Muscle of back (tissue), 13 donors: Measurements from ENCODE around the gene PLEKHA6. TPM values are rescaled to one million over a fixed set of nuclear protein-coding genes. Genes with fewer than 3 reads are reported as not detected.
A peak's percentile ranks its signal among the peaks of the same experiment; 100 is the strongest.

Source experiments
- DNase-seq, 3 donors: peaks; one replicate each; pipeline versions ENCODE4 v3.0.0 to v3.0.0-alpha.2; 2013
- long read RNA-seq, 9 donors: transcript quantifications; one replicate each; lab custom pipeline, GENCODE V29; 2026
- polyA plus RNA-seq, 10 donors: library from polyadenylated mRNA; unstranded; fragments of 120-200 nt; gene quantifications; one replicate each; pipeline ENCODE4 v1.2.1, GENCODE V29; 2013; ENCODE audit not compliant: insufficient read length in 10 of 10

Gene PLEKHA6
- polyA plus RNA-seq, result 1 to 10 TPM; 1.7 to 7.2 (median 2.8) TPM
- long read RNA-seq, donor 1, result 0 reads
- long read RNA-seq, donor 2, result 0 reads
- long read RNA-seq, donor 3, result 0 reads
- long read RNA-seq, donor 4, result 0 reads
- long read RNA-seq, donor 5, result 0 reads
- long read RNA-seq, donor 6, result 0 reads
- long read RNA-seq, donor 7, partial matches to known transcripts, result 0 of 1 reads
- long read RNA-seq, donor 7, other reads (novel, unspliced or antisense), result 0 of 1 reads
- long read RNA-seq, donor 8, result 0 reads
- long read RNA-seq, donor 9, result 0 reads

GRCh38 chr1:204359474-204360255 lies at the start of gene PLEKHA6:
TSS of gene PLEKHA6 (minus strand) at chr1:204359929. CDS start at chr1:204273727, 86,202 bp downstream.
- peak in 2 of 3 donors; percentile 31 to 61 for DNase-seq

GRCh38 chr1:204409123-204409522 lies 49.4 kb upstream of the PLEKHA6 start:
- DNase-seq, result peak in 1 of 3 donors; percentile 24

- DNase-seq, result no peak
Measured at GRCh38 chr1:204408602-204409001, 48.9 kb upstream of the PLEKHA6 start.

DNA sequence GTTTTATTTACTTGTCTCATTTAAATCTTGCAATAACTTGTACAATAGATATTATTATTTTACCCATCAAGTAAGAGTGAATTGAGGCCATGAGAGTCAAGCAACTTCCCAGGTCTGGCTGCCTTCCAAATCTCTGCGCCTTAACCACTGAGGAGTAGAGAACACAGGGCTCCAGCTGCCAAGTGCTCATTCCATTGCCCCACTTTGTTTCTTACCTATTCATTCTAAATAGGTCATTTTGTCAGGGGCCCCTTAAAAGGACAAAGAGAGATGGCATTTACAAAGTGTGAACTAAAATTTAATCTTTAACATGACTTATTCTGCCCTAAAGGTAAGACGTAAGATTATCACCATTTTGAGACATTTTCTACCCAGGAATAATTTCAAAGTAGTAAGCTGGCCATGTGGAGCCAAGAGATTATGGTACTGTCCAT lies 48.4 kb upstream of the PLEKHA6 start:
- DNase-seq, result peak; percentile 59 to 72 (median 63)

GRCh38 chr1:204407295-204407971 lies 47.7 kb upstream of the PLEKHA6 start:
- DNase-seq, result no peak

GRCh38 chr1:204406621-204407020 lies 46.9 kb upstream of the PLEKHA6 start:
- DNase-seq, result no peak

GRCh38 chr1:204405988-204406387 lies 46.3 kb upstream of the PLEKHA6 start:
- no peak for DNase-seq

DNA sequence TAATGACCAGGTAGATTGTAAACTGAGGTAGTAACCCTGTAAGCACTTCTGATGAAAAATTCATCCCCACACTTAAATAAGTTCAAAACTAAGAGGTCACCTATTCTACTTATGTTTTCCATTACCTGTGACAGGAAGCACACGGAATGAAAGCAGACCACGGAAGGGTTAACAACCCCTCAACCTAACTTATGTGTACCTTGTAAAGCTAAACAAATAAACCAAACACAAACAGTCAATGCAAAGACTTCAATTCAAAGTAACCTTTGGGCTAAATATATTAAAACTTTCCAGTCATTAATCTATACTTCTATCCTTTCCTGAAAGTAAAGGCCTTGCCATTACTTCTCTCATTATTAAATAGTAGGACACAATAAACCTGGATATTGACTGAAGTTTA lies 44.9 kb upstream of the PLEKHA6 start:
- DNase-seq, result no peak

DNA sequence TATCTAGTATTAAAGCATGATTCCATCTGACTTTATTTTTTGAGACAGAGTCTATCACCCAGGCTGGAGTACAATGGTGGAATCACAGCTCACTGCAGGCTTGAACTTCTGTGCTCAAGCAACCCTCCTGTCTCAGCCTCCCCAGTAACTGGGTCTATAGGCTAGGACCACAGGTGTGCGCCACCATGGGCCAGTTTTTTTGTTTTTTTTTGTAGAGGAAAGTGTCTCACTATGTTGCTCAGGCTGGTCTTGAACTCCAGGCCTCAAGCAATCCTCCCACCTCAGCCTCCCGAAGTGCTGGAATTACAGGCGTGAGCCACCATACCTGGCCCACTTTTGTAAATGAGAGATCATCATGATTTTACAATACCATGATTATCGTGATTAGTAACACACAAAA lies 42.7 kb upstream of the PLEKHA6 start:
- DNase-seq, result no peak

- DNase-seq, result no peak
Measured at GRCh38 chr1:204401730-204402129, 42.0 kb upstream of the PLEKHA6 start.

DNA sequence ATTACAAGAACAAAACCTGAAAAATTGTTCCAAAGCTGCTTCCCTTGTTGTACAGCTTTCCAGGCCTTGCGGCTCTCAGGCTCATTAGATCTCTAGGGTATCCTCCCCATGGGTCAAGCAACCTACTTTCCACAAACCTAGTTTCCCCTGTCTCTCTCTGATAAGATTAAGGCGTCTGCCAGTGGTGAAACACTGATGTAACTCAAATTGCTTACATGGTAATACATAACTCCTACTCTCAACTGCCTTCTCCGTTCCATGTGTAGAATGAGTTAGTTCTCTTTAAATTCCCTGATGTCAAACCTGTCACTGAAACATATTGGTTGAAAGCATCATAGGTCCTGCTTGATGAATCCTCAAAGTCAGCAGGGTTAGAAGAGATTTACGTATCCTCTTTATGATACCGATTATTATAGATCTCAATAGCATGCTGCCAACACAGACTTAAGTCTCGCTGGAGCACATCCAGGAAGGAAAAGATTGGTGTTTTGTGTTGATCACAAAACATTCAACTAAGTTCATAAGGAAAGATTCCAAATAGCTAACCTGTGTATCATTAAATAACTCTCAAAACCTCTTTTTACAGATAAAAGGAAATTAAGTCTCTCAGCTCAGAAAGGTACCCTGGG lies 41.3 kb upstream of the PLEKHA6 start:
- DNase-seq, result no peak

GRCh38 chr1:204398197-204399125 lies 38.7 kb upstream of the PLEKHA6 start:
- peak; percentile 48 to 70 (median 58) for DNase-seq

- no peak for DNase-seq
Measured at GRCh38 chr1:204396015-204396583, 36.4 kb upstream of the PLEKHA6 start.

DNA sequence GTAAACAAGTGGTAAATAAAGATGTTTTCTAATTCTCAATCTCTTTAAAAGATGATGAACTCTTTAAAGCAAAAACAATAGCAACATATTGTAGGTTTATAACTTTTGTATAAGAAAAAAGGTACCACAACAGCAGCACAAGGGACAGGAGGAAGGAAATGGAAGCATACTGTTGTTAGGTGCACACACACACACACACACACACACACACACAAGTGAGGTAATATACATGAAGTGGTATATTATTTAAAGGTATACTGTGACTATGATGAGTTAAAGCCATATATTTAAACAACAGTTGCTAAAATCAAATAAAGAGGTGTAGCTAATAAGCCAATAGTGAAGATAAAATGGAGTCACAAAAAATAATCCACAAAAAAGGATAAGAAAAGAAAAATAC lies 31.9 kb upstream of the PLEKHA6 start:
- no peak for DNase-seq

- peak in 1 of 3 donors; percentile 23 for DNase-seq
Measured at GRCh38 chr1:204390751-204391466, 31.2 kb upstream of the PLEKHA6 start.

DNA sequence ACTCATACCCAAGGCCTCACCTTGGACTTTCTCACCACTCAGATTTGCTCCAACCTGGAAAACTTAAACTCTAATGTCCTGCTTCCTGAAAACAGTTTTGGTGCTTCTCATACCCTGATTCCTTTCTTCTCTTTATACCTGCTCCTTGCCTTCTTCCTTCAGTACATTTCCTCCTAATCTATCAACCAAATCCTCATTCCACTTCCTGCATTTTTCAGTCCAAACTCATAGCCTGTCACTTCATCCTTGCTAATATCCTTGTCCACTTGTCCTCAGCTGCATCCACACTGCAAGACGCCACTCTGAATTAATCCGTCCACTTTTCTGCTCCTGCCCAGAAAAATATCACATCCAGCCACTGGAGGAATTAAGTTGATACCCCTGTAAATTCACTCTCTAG lies 26.0 kb upstream of the PLEKHA6 start:
- DNase-seq, result no peak

DNA sequence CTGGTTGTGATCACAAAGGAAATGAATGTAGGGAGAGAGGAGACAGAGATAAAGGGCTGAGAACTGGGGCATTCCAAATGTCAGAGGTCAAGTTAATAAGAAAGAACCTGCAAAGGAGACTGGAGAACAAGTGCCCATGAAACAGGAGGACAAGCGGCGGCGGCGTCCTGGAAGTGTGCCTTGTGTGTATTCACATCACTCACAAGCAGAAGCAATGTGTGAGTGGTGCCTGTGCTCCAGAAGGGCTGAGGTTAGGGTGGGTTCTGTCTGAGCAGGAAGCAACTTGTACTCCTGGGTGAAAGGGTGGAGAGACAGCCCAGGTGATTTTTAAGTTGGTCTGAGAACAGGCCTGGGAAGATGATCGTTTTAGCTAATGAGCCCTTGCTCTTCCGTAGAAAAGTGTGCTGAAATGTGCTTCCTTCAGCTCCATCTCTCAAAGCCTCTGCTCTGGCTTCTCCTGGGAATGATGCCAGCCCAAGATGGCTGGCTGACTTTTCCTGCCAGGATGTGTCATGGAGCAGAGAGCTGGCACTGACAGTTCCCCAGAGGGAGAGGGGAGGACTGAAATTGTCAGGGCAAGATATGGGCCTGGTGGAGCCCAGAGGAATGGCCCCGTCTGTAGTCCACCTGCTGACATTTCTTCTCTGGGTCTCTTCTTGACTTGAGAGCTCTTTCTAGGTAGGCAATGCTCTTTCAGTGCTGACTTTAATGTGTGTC lies 25.1 kb upstream of the PLEKHA6 start:
- no peak for DNase-seq

GRCh38 chr1:204383163-204383904 lies 23.6 kb upstream of the PLEKHA6 start:
- DNase-seq, result no peak

DNA sequence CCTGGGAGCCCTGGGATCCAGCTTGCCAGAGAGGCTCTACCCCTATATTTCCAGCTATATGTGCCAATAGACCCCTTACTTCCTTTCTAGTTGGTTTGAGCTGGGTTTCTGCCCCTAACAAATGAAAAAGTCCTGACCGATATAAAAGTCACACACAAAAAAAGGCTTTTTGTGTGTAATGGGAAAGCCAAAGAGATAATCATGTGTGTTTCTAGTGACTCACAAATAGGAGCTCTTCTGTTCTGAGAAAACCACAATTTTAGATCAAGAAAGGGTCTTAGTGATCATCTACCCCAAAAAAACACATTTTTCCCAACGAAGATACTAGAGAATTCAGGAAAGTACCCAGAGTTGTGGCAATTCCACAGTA lies 23.0 kb upstream of the PLEKHA6 start:
- DNase-seq, result no peak
